ENCODE measurements around the gene RFX4.

DNA sequence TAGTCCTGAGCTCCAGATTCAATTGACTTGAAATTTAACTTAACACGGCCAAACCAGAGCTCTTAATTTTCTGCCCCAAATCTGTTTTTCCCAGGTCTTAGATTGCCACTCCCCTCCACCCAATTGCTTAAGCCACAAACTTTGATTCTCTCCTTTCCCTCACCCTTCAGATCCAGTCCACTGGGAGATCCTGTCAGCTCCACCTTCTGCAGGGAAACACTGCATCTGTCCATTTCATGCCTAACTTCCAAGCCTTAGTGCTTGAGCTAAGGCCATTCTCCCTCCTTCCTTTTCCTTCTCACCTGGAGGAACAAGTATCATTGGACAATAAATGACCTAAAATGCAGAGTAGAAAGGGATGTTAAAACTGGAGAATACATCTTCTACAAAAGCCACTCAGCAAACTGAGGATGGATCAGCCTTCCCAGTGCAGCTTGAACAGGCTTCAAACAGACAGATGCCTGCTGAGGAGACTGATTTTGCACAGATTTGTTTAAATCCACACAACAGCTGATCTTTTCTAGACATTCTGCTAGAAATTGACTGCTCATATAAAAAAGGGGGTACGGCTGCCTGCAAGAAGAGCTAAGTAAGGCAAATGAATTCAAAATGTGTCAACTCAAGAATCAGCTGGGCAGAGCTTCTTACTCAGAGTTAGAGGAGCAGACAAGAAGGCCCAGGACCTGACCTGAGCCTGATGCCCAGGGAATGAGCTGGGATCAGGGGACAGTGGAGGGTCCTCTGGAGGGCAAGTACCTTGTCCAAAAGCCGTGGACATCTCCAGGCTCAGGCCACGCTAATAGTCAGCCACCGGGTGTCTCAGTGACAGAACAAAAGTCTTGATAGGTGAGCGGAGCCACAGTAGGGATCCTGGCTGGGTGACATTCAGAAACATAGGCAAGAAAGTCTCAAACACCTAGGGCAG is 110.4 kb downstream of the RFX4 start:
- no peak for TF ChIP-seq CTCF (IDR thresholded peaks at IDR 0.05 in 2 of 3, conservative IDR thresholded peaks at IDR 0.05 in 1 of 3; ENCODE audit: borderline replicate concordance in 1 of 3, insufficient read depth in 1 of 3, low read depth in 2 of 3, low read length in 2 of 3)
- no peak for TF ChIP-seq EZH2phosphoT487 (IDR thresholded peaks at IDR 0.05; ENCODE audit: borderline replicate concordance)
- TF ChIP-seq REST (IDR thresholded peaks at IDR 0.05; ENCODE audit: low read depth), result no peak
- TF ChIP-seq, protein P1, sequence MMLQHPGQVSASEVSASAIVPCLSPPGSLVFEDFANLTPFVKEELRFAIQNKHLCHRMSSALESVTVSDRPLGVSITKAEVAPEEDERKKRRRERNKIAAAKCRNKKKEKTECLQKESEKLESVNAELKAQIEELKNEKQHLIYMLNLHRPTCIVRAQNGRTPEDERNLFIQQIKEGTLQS (IDR thresholded peaks at IDR 0.05), result no peak
- no peak for TF ChIP-seq POLR2A (IDR thresholded peaks at IDR 0.05; ENCODE audit: borderline replicate concordance, extremely low read depth, insufficient read depth, insufficient read length)

All from HCT116 (cell line).